Activated CD8-positive, alpha-beta memory T cell treated with anti-CD3 and anti-CD28 coated beads for 1 hour (primary cell): ENCODE results near the gene POTEC.
"Not testable (repeated sequence)": the region's sequence is repeated elsewhere in the genome, so short reads cannot be mapped to it uniquely, and the experiment has no call there.

ENCODE experiments used
- DNase-seq, 2 donors: peaks; one replicate each; pipeline ENCODE4 v3.0.0-alpha.2; 2020; ENCODE audit warnings: low read depth in 1 of 2; ENCODE audit errors: extremely low read depth in 1 of 2

The POTEC gene

GRCh38 chr18:14543446-14543964, at the start of gene POTEC:
Gene POTEC (minus strand): TSS chr18:14543600. CDS start chr18:14543146, 454 bp downstream.
- not testable (repeated sequence) for DNase-seq

GRCh38 chr18:14577971-14578370, 34.6 kb upstream of the POTEC start:
- no peak for DNase-seq

- DNase-seq, result not testable (repeated sequence)
Measured at GRCh38 chr18:14559502-14559901, 16.1 kb upstream of the POTEC start.

- DNase-seq, result not testable (repeated sequence)
Measured at GRCh38 chr18:14531659-14532058, 11.7 kb downstream of the POTEC start.

- DNase-seq, result not testable (repeated sequence)
Measured at GRCh38 chr18:14510707-14511106, 32.7 kb downstream of the POTEC start.

GRCh38 chr18:14503691-14504090, 39.7 kb downstream of the POTEC start:
- DNase-seq, result not testable (repeated sequence)

- not testable (repeated sequence) for DNase-seq
Measured at GRCh38 chr18:14501894-14502293, 41.5 kb downstream of the POTEC start.

- not testable (repeated sequence) for DNase-seq
Measured at GRCh38 chr18:14489256-14490014, 54.0 kb downstream of the POTEC start.

GRCh38 chr18:14488789-14489188, 54.6 kb downstream of the POTEC start:
- DNase-seq, result not testable (repeated sequence)

- not testable (repeated sequence) for DNase-seq
Measured at GRCh38 chr18:14486926-14487580, 56.3 kb downstream of the POTEC start.

- not testable (repeated sequence) for DNase-seq
Measured at GRCh38 chr18:14479076-14479475, 64.3 kb downstream of the POTEC start.

GRCh38 chr18:14475520-14475919, 67.9 kb downstream of the POTEC start:
- not testable (repeated sequence) for DNase-seq

- DNase-seq, result not testable (repeated sequence)
Measured at GRCh38 chr18:14474752-14475151, 68.6 kb downstream of the POTEC start.

GRCh38 chr18:14474007-14474720, 69.2 kb downstream of the POTEC start:
- not testable (repeated sequence) for DNase-seq

- DNase-seq, result not testable (repeated sequence)
Measured at GRCh38 chr18:14473250-14474006, 70.0 kb downstream of the POTEC start.

- DNase-seq, result not testable (repeated sequence)
Measured at GRCh38 chr18:14471286-14471685, 72.1 kb downstream of the POTEC start.

- not testable (repeated sequence) for DNase-seq
Measured at GRCh38 chr18:14470446-14470845, 73.0 kb downstream of the POTEC start.

- not testable (repeated sequence) for DNase-seq
Measured at GRCh38 chr18:14470046-14470445, 73.4 kb downstream of the POTEC start.

- DNase-seq, result not testable (repeated sequence)
Measured at GRCh38 chr18:14465989-14466388, 77.4 kb downstream of the POTEC start.
